Naive thymus-derived CD8-positive, alpha-beta T cell (primary cell): ENCODE results near the gene CTSF. TPM values are rescaled to one million over a fixed set of nuclear protein-coding genes. Genes with fewer than 3 reads are reported as not detected.
"Not testable (repeated sequence)": the region's sequence is repeated elsewhere in the genome, so short reads cannot be mapped to it uniquely, and the experiment has no call there.

Experiments used
- ATAC-seq, 2 donors: fragments of 150-1000 bp; cut with Tn5 transposase in 1 of 2; sonication (Bioruptor Pico), chemical (Tn5 transposase) in 1 of 2; 1 replicate in 1 of 2; 2 replicates in 1 of 2; pipeline ENCODE4 v1.10.0; 2021; ENCODE audit warnings: mild to moderate bottlenecking in 2 of 2, moderate library complexity in 2 of 2
- POLR2A ChIA-PET: fragments of 350-600 bp; sonication (Branson Sonifier 250); formaldehyde crosslinking; loops from one replicate; lab custom pipeline; 2021; ENCODE audit warnings: antibody characterized with exemption; lab: Charles Lee
- DNase-seq, 10 donors: peaks; one replicate each; pipeline versions ENCODE4 v3.0.0 to v3.0.0-alpha.2; 2020 to 2022
- H3K27ac Mint-ChIP-seq, 10 donors: one replicate each; pipeline ENCODE4 v1.8.0; 2020 to 2022; ENCODE audit warnings: mild to moderate bottlenecking in 10 of 10, mixed read lengths in 10 of 10, moderate library complexity in 4 of 10, inconsistent platforms in 1 of 10
- H3K27me3 Mint-ChIP-seq, 5 donors: one replicate each; pipeline ENCODE4 v1.8.0; 2021 to 2022; ENCODE audit warnings: mixed read lengths in 5 of 5
- H3K36me3 Mint-ChIP-seq, 3 donors: one replicate each; pipeline ENCODE4 v1.8.0; 2020 to 2022; ENCODE audit warnings: mixed read lengths in 3 of 3, mild to moderate bottlenecking in 2 of 3, inconsistent platforms in 1 of 3
- H3K4me1 Mint-ChIP-seq, 4 donors: one replicate each; pipeline ENCODE4 v1.8.0; 2021 to 2022; ENCODE audit warnings: mixed read lengths in 4 of 4
- H3K4me3 Mint-ChIP-seq, 10 donors: one replicate each; pipeline ENCODE4 v1.8.0; 2020 to 2022; ENCODE audit warnings: mild to moderate bottlenecking in 10 of 10, mixed read lengths in 10 of 10, moderate library complexity in 6 of 10, inconsistent platforms in 1 of 10
- H3K9me3 Mint-ChIP-seq, 9 donors: one replicate each; pipeline ENCODE4 v1.8.0; 2020 to 2022; ENCODE audit warnings: mixed read lengths in 9 of 9, mild to moderate bottlenecking in 3 of 9, inconsistent platforms in 1 of 9, moderate library complexity in 1 of 9
- polyA plus RNA-seq, 3 donors: library from polyadenylated mRNA; unstranded; fragments of 300-500 nt; fragmentation: Illumina TruSeq; gene quantifications; one replicate each; pipeline ENCODE4 v1.2.3, GENCODE V29; 2021
- total RNA-seq, 8 experiments: library from RNA in 2 of 8; stranded (reverse) in 2 of 8; gene quantifications; one replicate each; pipeline ENCODE4 v1.2.3 and lab custom pipeline; 2021 to 2026

CTSF gene
- total and polyA plus RNA-seq, 5 experiments from 2014 or later = 25.1 to 58.4 (median 40.9) TPM

DNA sequence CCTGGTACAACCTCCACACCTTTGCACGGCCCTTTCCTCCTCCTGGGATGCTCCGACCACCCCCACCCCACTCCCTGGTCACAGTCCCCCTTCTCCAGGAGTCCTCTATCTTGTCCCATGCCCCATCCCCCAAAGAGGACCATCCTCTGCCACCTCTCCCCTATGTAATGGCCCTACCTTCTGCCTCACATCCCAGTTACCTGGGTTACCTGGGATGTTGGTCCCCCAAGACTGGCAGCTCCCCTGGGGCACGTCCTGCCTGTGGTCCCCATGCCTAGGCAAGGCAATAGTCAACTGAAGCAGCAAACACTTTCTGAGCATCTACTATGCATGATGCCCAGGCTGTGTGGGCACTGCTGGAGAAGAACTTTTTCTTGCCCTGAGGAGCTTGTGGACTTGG lies 13.0 kb downstream of the CTSF start:
- H3K4me1 Mint-ChIP-seq = peaks cover 0 to 7% (median 2%) of the 10 kb centered on the region in 4 donors
- H3K27me3 Mint-ChIP-seq = peaks cover 0 to 21% (median 8%) of the 10 kb centered on the region in 5 donors
- H3K36me3 Mint-ChIP-seq = peaks cover 0 to 2% (median 0%) of the 10 kb centered on the region in 3 donors
- H3K9me3 Mint-ChIP-seq = no peaks in the 10 kb centered on the region
- H3K4me3 Mint-ChIP-seq = no peak overlapping the region
- no peak overlapping the region for H3K27ac Mint-ChIP-seq
- POLR2A ChIA-PET = interaction anchor here (1.0 kb wide), 1 partner anchor 10 kb away, joined by 3 read pairs; the partner anchor contains the start of gene ZDHHC24
- DNase-seq (no peak), ATAC-seq (no peak)

DNA sequence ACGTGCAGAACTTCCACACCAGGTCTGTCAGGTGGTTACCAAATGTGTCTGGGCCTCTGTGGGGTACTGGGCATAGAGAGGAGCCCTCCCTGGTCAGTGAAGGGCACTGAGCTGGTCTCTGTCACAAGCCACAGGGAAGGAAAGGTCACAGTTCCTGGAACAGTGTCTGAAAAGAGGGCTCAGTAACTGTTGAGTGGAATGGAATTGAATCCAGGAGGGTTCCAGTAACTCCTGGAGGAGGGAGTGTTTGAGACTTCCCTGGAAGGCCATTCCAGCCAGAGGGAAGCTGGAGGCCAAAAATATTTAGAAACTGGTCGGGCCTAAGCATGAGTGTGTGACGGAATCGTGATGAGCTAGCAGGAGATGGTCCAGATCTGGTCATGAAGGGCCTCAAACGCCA lies 13.8 kb downstream of the CTSF start:
- peaks cover 0 to 6% (median 2%) of the 10 kb centered on the region in 4 donors for H3K4me1 Mint-ChIP-seq
- ATAC-seq (no peak), DNase-seq (no peak)
- H3K9me3 Mint-ChIP-seq = no peaks in the 10 kb centered on the region
- H3K36me3 Mint-ChIP-seq = peaks cover 0 to 2% (median 0%) of the 10 kb centered on the region in 3 donors
- H3K4me3 Mint-ChIP-seq = no peak overlapping the region
- peak overlapping the region in 1 of 10 donors; percentile 11 for H3K27ac Mint-ChIP-seq
- H3K27me3 Mint-ChIP-seq = peaks cover 0 to 21% (median 8%) of the 10 kb centered on the region in 5 donors
- POLR2A ChIA-PET = interaction anchor here (1.0 kb wide), 1 partner anchor 9 kb away, joined by 3 read pairs; the partner anchor contains the start of gene ZDHHC24

DNA sequence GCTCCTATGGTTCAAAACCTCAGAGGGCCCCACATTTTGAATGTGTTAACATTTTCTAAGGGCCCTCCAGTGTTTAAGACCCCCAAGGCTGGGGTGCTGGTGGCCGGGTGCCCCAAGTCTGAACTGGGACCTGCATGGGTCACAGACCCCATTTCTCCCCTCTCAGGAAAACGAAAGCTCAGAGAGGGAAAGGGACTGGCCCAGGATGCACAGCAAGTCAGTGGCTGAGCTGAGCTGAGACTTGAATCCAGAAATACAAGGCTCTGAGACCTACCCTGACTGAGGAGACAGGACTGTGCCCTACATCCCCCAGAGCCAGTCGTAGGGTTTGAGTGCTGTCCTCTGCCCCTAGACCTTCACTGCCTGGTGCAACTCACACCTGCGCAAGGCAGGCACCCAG lies 17.5 kb downstream of the CTSF start:
- no peaks in the 10 kb centered on the region for H3K36me3 Mint-ChIP-seq
- H3K4me3 Mint-ChIP-seq = no peak overlapping the region
- POLR2A ChIA-PET = interaction anchor here (0.6 to 1.2 kb wide), 2 partner anchors 9 to 18 kb away, joined by 3 read pairs; partner anchors contain the start of gene CTSF
- ATAC-seq (no peak), DNase-seq (no peak)
- H3K9me3 Mint-ChIP-seq = no peaks in the 10 kb centered on the region
- H3K27ac Mint-ChIP-seq = peak overlapping the region in 1 of 10 donors; percentile 27
- H3K4me1 Mint-ChIP-seq = peaks cover 0 to 7% (median 6%) of the 10 kb centered on the region in 4 donors
- peaks cover 0 to 7% (median 0%) of the 10 kb centered on the region in 5 donors for H3K27me3 Mint-ChIP-seq

DNA sequence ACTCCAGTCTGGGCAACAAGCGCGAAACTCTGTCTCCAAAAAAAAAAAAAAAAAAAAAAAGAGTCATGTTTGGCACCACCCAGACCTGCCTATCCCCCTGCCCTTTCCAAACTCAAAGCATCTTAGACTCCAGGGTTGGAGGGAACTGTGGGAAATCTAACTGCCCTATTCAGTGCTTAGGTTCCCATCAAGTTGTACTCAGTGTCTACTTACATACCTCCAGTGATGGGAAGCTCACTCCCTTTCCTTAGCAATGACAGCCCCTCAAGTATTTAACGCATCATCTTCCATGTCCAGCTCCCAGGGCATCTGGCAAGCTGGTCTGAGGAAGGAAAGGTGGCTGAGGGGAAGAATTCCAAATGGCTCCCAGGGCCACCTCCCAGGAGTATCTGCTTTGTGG lies 18.7 kb downstream of the CTSF start:
- H3K9me3 Mint-ChIP-seq = no peaks in the 10 kb centered on the region
- H3K4me3 Mint-ChIP-seq = no peak overlapping the region
- no peaks in the 10 kb centered on the region for H3K36me3 Mint-ChIP-seq
- H3K27ac Mint-ChIP-seq = peak overlapping the region in 1 of 10 donors; percentile 53
- POLR2A ChIA-PET = interaction anchor here (0.6 to 1.2 kb wide), 4 partner anchors 19 to 1329 kb away, joined by 3 to 6 read pairs (median 4); partner anchors contain the start of gene CTSF
- peaks cover 7 to 12% (median 11%) of the 10 kb centered on the region in 4 donors for H3K4me1 Mint-ChIP-seq
- no peaks in the 10 kb centered on the region for H3K27me3 Mint-ChIP-seq
- DNase-seq = no peak
- ATAC-seq = no peak

GRCh38 chr11:66548774-66549630 lies 19.4 kb downstream of the CTSF start:
- Mint-ChIP-seq H3K27me3 (no peaks in the 10 kb centered on the region), H3K9me3 (no peaks in the 10 kb centered on the region), H3K4me1 (peaks cover 13 to 18% (median 16%) of the 10 kb centered on the region in 4 donors), H3K27ac (peak overlapping the region in 2 of 10 donors; percentile 6 to 10), H3K36me3 (no peaks in the 10 kb centered on the region), H3K4me3 (peak overlapping the region in 4 of 10 donors; percentile 17 to 68 (median 64))
- no peak for DNase-seq
- no peak for ATAC-seq
- POLR2A ChIA-PET = interaction anchor here (0.6 to 0.7 kb wide), 2 partner anchors 45 to 77 kb away, joined by 3 to 4 read pairs; no protein-coding TSS in a partner anchor

DNA sequence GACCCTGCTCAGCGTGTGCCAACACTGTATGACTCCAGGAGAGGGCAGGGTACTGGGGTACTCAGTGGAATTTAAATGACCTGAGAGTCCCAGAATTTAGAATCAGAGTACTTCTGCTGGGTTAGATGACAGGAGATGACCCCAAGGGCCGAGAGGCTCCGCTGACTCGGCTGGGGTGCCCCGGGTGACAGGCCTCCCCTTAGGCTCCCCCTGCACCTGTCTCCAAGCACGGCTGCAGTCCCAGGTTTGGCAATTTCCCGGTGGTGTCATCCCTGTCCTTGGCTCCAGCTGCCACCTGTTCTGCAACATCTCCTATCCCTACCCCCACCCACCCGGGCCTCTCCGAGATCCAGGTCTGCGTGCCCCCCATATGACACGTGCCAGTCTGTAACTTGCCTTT lies 20.4 kb downstream of the CTSF start:
- DNase-seq = no peak
- H3K4me3 Mint-ChIP-seq = peak overlapping the region in 7 of 10 donors; percentile 11 to 62 (median 25)
- peak overlapping the region in 1 of 10 donors; percentile 15 for H3K27ac Mint-ChIP-seq
- peaks cover 21 to 28% (median 24%) of the 10 kb centered on the region in 4 donors for H3K4me1 Mint-ChIP-seq
- no peaks in the 10 kb centered on the region for H3K9me3 Mint-ChIP-seq
- POLR2A ChIA-PET = no interaction called here
- H3K27me3 Mint-ChIP-seq = no peaks in the 10 kb centered on the region
- H3K36me3 Mint-ChIP-seq = peaks cover 0 to 3% (median 0%) of the 10 kb centered on the region in 3 donors
- ATAC-seq = no peak

DNA sequence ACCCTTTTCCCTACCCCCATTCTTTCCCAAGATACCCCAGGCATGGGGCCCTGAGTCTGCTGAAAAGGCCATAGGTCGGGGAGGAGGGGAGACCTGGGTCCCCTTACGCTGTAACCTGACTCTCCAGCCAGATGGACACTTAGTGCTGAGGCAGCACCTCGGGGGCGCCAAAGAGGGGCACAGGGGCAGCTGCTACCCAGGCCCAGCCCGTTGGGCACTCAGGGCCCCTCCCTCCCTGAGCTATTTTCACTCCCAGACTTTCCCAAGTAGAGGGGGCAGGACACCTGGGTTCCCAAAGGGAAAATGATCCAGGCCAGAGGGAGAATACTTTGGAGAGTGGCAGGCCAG lies 20.8 kb downstream of the CTSF start:
- no peak for DNase-seq
- ATAC-seq = no peak
- peaks cover 0 to 6% (median 0%) of the 10 kb centered on the region in 3 donors for H3K36me3 Mint-ChIP-seq
- no peaks in the 10 kb centered on the region for H3K9me3 Mint-ChIP-seq
- peaks cover 24 to 31% (median 28%) of the 10 kb centered on the region in 4 donors for H3K4me1 Mint-ChIP-seq
- POLR2A ChIA-PET = interaction anchor here (2.9 kb wide), 1 partner anchor 16 kb away, joined by 10 read pairs; no protein-coding TSS in a partner anchor
- H3K27me3 Mint-ChIP-seq = no peaks in the 10 kb centered on the region
- H3K4me3 Mint-ChIP-seq = peak overlapping the region in 4 of 10 donors; percentile 22 to 88 (median 36)
- H3K27ac Mint-ChIP-seq = peak overlapping the region in 1 of 10 donors; percentile 15

- POLR2A ChIA-PET = interaction anchor here (1.2 to 3.7 kb wide), 11 partner anchors 12 to 131 kb away, joined by 4 to 41 read pairs (median 10); partner anchors contain the start of genes BBS1, CTSF, DPP3 and RBM14
- peaks cover 30 to 36% (median 31%) of the 10 kb centered on the region in 4 donors for H3K4me1 Mint-ChIP-seq
- peaks cover 0 to 12% (median 0%) of the 10 kb centered on the region in 3 donors for H3K36me3 Mint-ChIP-seq
- no peak for ATAC-seq
- peak overlapping the region; percentile 81 to 91 (median 86) for H3K4me3 Mint-ChIP-seq
- peak overlapping the region in 5 of 10 donors; percentile 20 to 96 (median 88) for H3K27ac Mint-ChIP-seq
- H3K27me3 Mint-ChIP-seq = no peaks in the 10 kb centered on the region
- H3K9me3 Mint-ChIP-seq = no peaks in the 10 kb centered on the region
- DNase-seq = no peak
Measured at GRCh38 chr11:66546966-66547661, 21.3 kb downstream of the CTSF start.

DNA sequence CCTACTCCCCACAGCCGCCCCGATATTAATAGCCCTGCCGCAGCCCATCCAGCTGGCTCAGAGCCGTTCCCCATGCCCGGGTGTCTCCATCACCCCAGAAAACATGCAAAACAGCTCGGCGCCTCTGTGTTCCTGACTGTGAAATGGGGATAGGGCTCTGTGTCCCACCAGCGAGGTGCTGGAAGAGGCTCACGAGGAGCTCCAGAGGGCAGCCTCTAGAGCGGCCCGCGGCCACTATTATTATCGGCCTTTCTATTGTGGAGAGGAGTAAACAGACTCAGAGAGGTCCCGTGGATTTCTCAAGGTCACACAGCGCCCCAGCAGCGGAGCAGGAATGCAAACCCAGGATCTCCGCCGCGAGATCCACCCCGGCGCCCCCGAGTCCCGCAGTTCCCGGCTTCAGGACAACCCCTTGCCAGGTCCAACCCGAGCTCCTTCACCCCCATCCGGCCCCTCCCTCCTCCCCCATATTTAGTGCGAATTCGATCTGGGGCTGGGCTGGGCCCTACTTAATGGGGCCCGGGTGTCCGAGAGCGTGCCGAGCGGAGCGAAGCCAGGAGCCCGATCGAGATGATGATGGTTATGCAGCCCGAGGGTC lies 21.9 kb downstream of the CTSF start, which contains the start of gene ACTN3:
Gene ACTN3, plus strand, starts transcription at position 536 of the 598 bp plus-strand sequence. Its CDS starts 35 bp downstream, at position 571.
- Mint-ChIP-seq H3K27me3 (no peaks in the 10 kb centered on the region), H3K27ac (peak within 1 kb of the TSS in 8 of 10 donors; percentile 84 to 96 (median 90)), H3K9me3 (no peaks in the 10 kb centered on the region), H3K4me1 (peaks cover 36 to 43% (median 37%) of the 10 kb centered on the region in 4 donors), H3K4me3 (peak within 1 kb of the TSS; percentile 81 to 91 (median 86)), H3K36me3 (peaks cover 0 to 18% (median 0%) of the 10 kb centered on the region in 3 donors)
- DNase-seq (no peak), ATAC-seq (no peak)
- POLR2A ChIA-PET = interaction anchor here (1.0 to 3.7 kb wide), 16 partner anchors 11 to 132 kb away, joined by 3 to 41 read pairs (median 6); partner anchors contain the start of genes BBS1, CCDC87, CTSF and DPP3

- Mint-ChIP-seq H3K27ac (peak within 1 kb of the TSS; percentile 71 to 96 (median 92)), H3K4me3 (peak within 1 kb of the TSS; percentile 85 to 95 (median 88)), H3K9me3 (no peaks in the 10 kb centered on the region), H3K27me3 (no peaks in the 10 kb centered on the region), H3K4me1 (peaks cover 36 to 47% (median 41%) of the 10 kb centered on the region in 4 donors), H3K36me3 (peaks cover 0 to 24% (median 0%) of the 10 kb centered on the region in 3 donors)
- DNase-seq = peak; percentile 64 to 84 (median 77)
- peak; percentile 77 to 78 for ATAC-seq
- POLR2A ChIA-PET = interaction anchor here (1.0 to 3.7 kb wide), 18 partner anchors 9 to 132 kb away, joined by 3 to 41 read pairs (median 6); partner anchors contain the start of genes BBS1, CCDC87, CTSF and DPP3
Measured at GRCh38 chr11:66545701-66546367, 22.6 kb downstream of the CTSF start, which contains the start of gene ZDHHC24. TSS of gene ZDHHC24 (minus strand) at chr11:66546048. CDS start at chr11:66546003, 45 bp downstream.

GRCh38 chr11:66544952-66545351 lies 23.5 kb downstream of the CTSF start:
- Mint-ChIP-seq H3K36me3 (peaks cover 0 to 31% (median 0%) of the 10 kb centered on the region in 3 donors), H3K27ac (peak overlapping the region; percentile 71 to 96 (median 92)), H3K4me3 (peak overlapping the region; percentile 84 to 95 (median 87)), H3K4me1 (peaks cover 36 to 47% (median 43%) of the 10 kb centered on the region in 4 donors)
- ATAC-seq, H3K27me3 Mint-ChIP-seq, DNase-seq, H3K9me3 Mint-ChIP-seq: not testable (repeated sequence)
- POLR2A ChIA-PET = interaction anchor here (1.0 to 3.7 kb wide), 11 partner anchors 10 to 133 kb away, joined by 3 to 41 read pairs (median 7); partner anchors contain the start of genes CCDC87, CTSF, PELI3 and RBM14
